B cell (primary cell): ENCODE results near the gene SEMA3B. TPM values are rescaled to one million over a fixed set of nuclear protein-coding genes. Genes with fewer than 3 reads are reported as not detected.

Source experiments
- ATAC-seq: fragments of 200-7000 bp; cut with Tn5 transposase; one replicate; pipeline ENCODE4 v1.10.0; 2021; ENCODE audit warnings: low read depth, mild to moderate bottlenecking, moderate number of reproducible peaks, moderate library complexity
- CTCF ChIA-PET: fragments of 350-600 bp; sonication (Branson Sonifier 250); formaldehyde crosslinking; loops from one replicate; lab custom pipeline; 2021; ENCODE audit warnings: antibody characterized with exemption, inconsistent platforms; lab: Charles Lee
- POLR2A ChIA-PET: fragments of 350-600 bp; sonication (Branson Sonifier 250); formaldehyde crosslinking; loops from one replicate; lab custom pipeline; 2021; ENCODE audit warnings: antibody characterized with exemption; lab: Charles Lee
- DNase-seq: peaks from one replicate; pipeline ENCODE4 v3.0.0; 2013
- H2AFZ ChIP-seq: 2 replicates; pipeline ENCODE4 v1.6.1; 2012; ENCODE audit warnings: mild to moderate bottlenecking, low read depth, low read length; ENCODE audit not compliant: insufficient read depth, poor library complexity, severe bottlenecking
- H3K27ac ChIP-seq, 2 donors: 1 replicate in 1 of 2; 2 replicates in 1 of 2; pipeline ENCODE4 v1.5.1; 2012 to 2013; ENCODE audit warnings: low read length in 2 of 2, mild to moderate bottlenecking in 2 of 2, moderate library complexity in 1 of 2
- H3K27me3 ChIP-seq, 4 experiments: fragments of 200-600 bp in 1 of 4; sonication (generic) in 1 of 4; replicated peaks in 1 of 4; 1 replicate in 2 of 4; 2 replicates in 2 of 4; pipeline versions ENCODE4 v1.6.1 to v1.7.0; 2013 to 2016; ENCODE audit warnings: low read length in 3 of 4, mild to moderate bottlenecking in 2 of 4, mixed read lengths in 1 of 4, moderate library complexity in 1 of 4; ENCODE audit not compliant: insufficient read depth in 4 of 4, control insufficient read depth in 3 of 4; ENCODE audit errors: control extremely low read depth in 1 of 4
- H3K36me3 ChIP-seq, 2 experiments: replicated peaks in 1 of 2; 1 replicate in 1 of 2; 2 replicates in 1 of 2; pipeline versions ENCODE4 v1.6.1 to v1.7.1; 2013; ENCODE audit warnings: low read length in 1 of 2; ENCODE audit not compliant: insufficient read depth in 2 of 2, control insufficient read depth in 1 of 2; ENCODE audit errors: control extremely low read depth in 1 of 2, extremely low read depth in 1 of 2
- H3K4me1 ChIP-seq, 2 donors: fragments of 200-600 bp in 1 of 2; sonication (generic) in 1 of 2; 1 replicate in 1 of 2; 2 replicates in 1 of 2; pipeline versions ENCODE4 v1.5.1 to v1.6.1; 2013 to 2017; ENCODE audit warnings: low read length in 2 of 2; ENCODE audit not compliant: control insufficient read depth in 2 of 2, insufficient read depth in 2 of 2
- H3K4me2 ChIP-seq: replicated peaks from 2 replicates; pipeline ENCODE3; 2012; ENCODE audit warnings: mild to moderate bottlenecking, low read depth, low read length; ENCODE audit not compliant: poor library complexity, severe bottlenecking
- H3K4me3 ChIP-seq, 5 experiments: fragments of 200-600 bp in 1 of 5; sonication (generic) in 1 of 5; 1 replicate in 3 of 5; 2 replicates in 2 of 5; pipeline versions ENCODE4 v1.5.1 to v1.7.0; 2011 to 2016; ENCODE audit warnings: low read length in 4 of 5, mild to moderate bottlenecking in 4 of 5, low read depth in 2 of 5, control low read depth in 1 of 5, moderate library complexity in 1 of 5; ENCODE audit not compliant: insufficient read depth in 1 of 5; ENCODE audit errors: control extremely low read depth in 1 of 5, extremely low read depth in 1 of 5
- H3K79me2 ChIP-seq: fragments of 200-600 bp; sonication (generic); one replicate; pipeline ENCODE4 v1.6.0; 2016; ENCODE audit warnings: low read length; ENCODE audit not compliant: control insufficient read depth, insufficient read depth
- H3K9ac ChIP-seq: fragments of 200-600 bp; sonication (generic); 2 replicates; pipeline ENCODE4 v1.6.1; 2017; ENCODE audit warnings: mild to moderate bottlenecking, low read length, moderate library complexity
- H3K9me3 ChIP-seq, 3 donors: one replicate each; pipeline versions ENCODE4 v1.6.1 to v1.7.1; 2013; ENCODE audit warnings: low read length in 2 of 3; ENCODE audit not compliant: control insufficient read depth in 2 of 3, insufficient read depth in 1 of 3; ENCODE audit errors: control extremely low read depth in 1 of 3
- H4K20me1 ChIP-seq: 2 replicates; pipeline ENCODE4 v1.6.0; 2012; ENCODE audit warnings: mild to moderate bottlenecking, low read length; ENCODE audit not compliant: insufficient read depth, control insufficient read depth, poor library complexity, severe bottlenecking
- H3K27ac Mint-ChIP-seq: one replicate; pipeline ENCODE4 v1.8.0; 2021; ENCODE audit warnings: mixed read lengths
- H3K27me3 Mint-ChIP-seq: one replicate; pipeline ENCODE4 v1.8.0; 2021; ENCODE audit warnings: mixed read lengths
- H3K4me1 Mint-ChIP-seq: one replicate; pipeline ENCODE4 v1.8.0; 2021; ENCODE audit warnings: mixed read lengths
- H3K4me3 Mint-ChIP-seq: one replicate; pipeline ENCODE4 v1.8.0; 2021; ENCODE audit warnings: mixed read lengths
- H3K9me3 Mint-ChIP-seq: one replicate; pipeline ENCODE4 v1.8.0; 2022; ENCODE audit warnings: mixed read lengths; ENCODE audit not compliant: insufficient read depth
- CTCF ChIP-seq: fragments of 200-600 bp; IDR thresholded peaks from one replicate; pipeline ENCODE4 v1.8.0; 2022; ENCODE audit warnings: antibody characterized with exemption, mild to moderate bottlenecking
- EZH2 ChIP-seq: IDR thresholded peaks from 2 replicates; pipeline ENCODE4 v1.6.1; 2012; ENCODE audit warnings: borderline replicate concordance, low read depth, mild to moderate bottlenecking, moderate library complexity, low read length; ENCODE audit not compliant: insufficient read depth, poor library complexity, severe bottlenecking
- WGBS: methylation state at CpG from one replicate; pipeline ENCODE4 v1.1.5; 2013; ENCODE audit warnings: missing lambda C conversion rate; ENCODE audit not compliant: insufficient coverage; 5-methylcytosine and 5-hydroxymethylcytosine counted together
- intact Hi-C: fragments of 100-400 bp; cut with micrococcal nuclease; formaldehyde crosslinking; loops from one replicate; pipeline ENCODE4 v1.10.0; 2022
- polyA plus RNA-seq: library from polyadenylated mRNA; depleted of rRNA; stranded (reverse); fragments of >200 nt; gene quantifications from 2 replicates; pipeline ENCODE4 v1.2.3, GENCODE V29; 2012
- total RNA-seq, 2 donors: library from RNA; stranded (reverse); fragments of 120-200 nt in 1 of 2; gene quantifications; 1 replicate in 1 of 2; 2 replicates in 1 of 2; pipeline versions ENCODE4 v1.2.3 to v1.2.4, GENCODE V29; 2013 to 2022

SEMA3B gene
- total and polyA plus RNA-seq, 2 donors (not counting 1 experiment from before 2014, with no cell fraction given) = 0.34 to 0.52 TPM

GRCh38 chr3:50293079-50293801 is 24.3 kb downstream of the SEMA3B start:
- Mint-ChIP-seq H3K4me1 (peaks cover 24% of the 10 kb centered on the region), H3K4me3 (peak overlapping the region; percentile 92), H3K27ac (peak overlapping the region; percentile 96), H3K9me3 (no peaks in the 10 kb centered on the region), H3K27me3 (no peaks in the 10 kb centered on the region)
- POLR2A ChIA-PET = interaction anchor here (0.6 to 2.3 kb wide), 4 partner anchors 12 to 175 kb away, joined by 3 to 15 read pairs (median 4); no protein-coding TSS in a partner anchor
- Histone ChIP-seq H3K27me3 (no peaks in the 10 kb centered on the region), H3K9me3 (no peaks in the 10 kb centered on the region), H3K79me2 (peaks cover 22% of the 10 kb centered on the region), H4K20me1 (no peaks in the 10 kb centered on the region), H3K36me3 (peaks cover 0 to 25% of the 10 kb centered on the region in 2 experiments), H3K9ac (peak overlapping the region; percentile 95), H3K4me3 (peak overlapping the region in 2 of 5 experiments; percentile 81 to 94), H3K27ac (peak overlapping the region; percentile 57 to 68), H3K4me1 (peaks cover 16 to 23% of the 10 kb centered on the region in 2 donors), H3K4me2 (peak overlapping the region; percentile 100), H2AFZ (peak overlapping the region; percentile 93)
- intact Hi-C loops = loop anchor here (10.0 kb wide), 1 partner anchor 1092 kb away; the partner anchor contains the start of gene MANF
- 83% methylated on average over 12 of the region's 12 CpGs for WGBS
- ATAC-seq = no peak
- TF ChIP-seq EZH2 (no peak), CTCF (no peak)
- DNase-seq = no peak
- CTCF ChIA-PET = interaction anchor here (1.0 to 2.0 kb wide), 7 partner anchors 18 to 99 kb away, joined by 4 to 9 read pairs (median 5); no protein-coding TSS in a partner anchor

- 91% methylated on average over 3 of the region's 4 CpGs for WGBS
- Mint-ChIP-seq H3K27me3 (no peaks in the 10 kb centered on the region), H3K9me3 (no peaks in the 10 kb centered on the region), H3K27ac (no peak overlapping the region), H3K4me1 (peaks cover 30% of the 10 kb centered on the region), H3K4me3 (no peak overlapping the region)
- Histone ChIP-seq H3K9me3 (no peaks in the 10 kb centered on the region), H4K20me1 (no peaks in the 10 kb centered on the region), H3K4me3 (no peak overlapping the region), H3K9ac (no peak overlapping the region), H3K4me2 (no peak overlapping the region), H3K79me2 (peaks cover 27% of the 10 kb centered on the region), H3K27ac (no peak overlapping the region), H3K27me3 (no peaks in the 10 kb centered on the region), H2AFZ (no peak overlapping the region), H3K36me3 (peaks cover 0 to 18% of the 10 kb centered on the region in 2 experiments), H3K4me1 (peaks cover 20 to 31% of the 10 kb centered on the region in 2 donors)
- CTCF ChIA-PET = interaction anchor here (1.6 kb wide), 1 partner anchor 100 kb away, joined by 5 read pairs; no protein-coding TSS in a partner anchor
- intact Hi-C loops = loop anchor here (10.0 kb wide), 1 partner anchor 1091 kb away; the partner anchor contains the start of gene MANF
- DNase-seq (no peak), ATAC-seq (no peak)
- TF ChIP-seq EZH2 (no peak), CTCF (no peak)
- POLR2A ChIA-PET = no interaction called here
These were observed 25.1 kb downstream of the SEMA3B start for GRCh38 chr3:50294089-50294488.
